Endothelial cell of umbilical vein (primary cell): ENCODE measurements around the gene PANX3. TPM values are rescaled to one million over a fixed set of nuclear protein-coding genes. Genes with fewer than 3 reads are reported as not detected.

Experiments
- BruUV-seq: library from RNA; stranded (reverse); fragments of 400-500 nt; replicated peaks from 2 replicates; lab custom pipeline; 2021; lab: Mats Ljungman, UMichigan
- CTCF ChIA-PET: fragments of 300-600, 350-600 bp; sonication (Branson Sonifier 250); formaldehyde crosslinking; loops from one replicate; lab custom pipeline; 2021; ENCODE audit warnings: antibody characterized with exemption, inconsistent platforms; lab: Charles Lee
- POLR2A ChIA-PET: fragments of 300-600, 350-600 bp; sonication (Branson Sonifier 250); formaldehyde crosslinking; loops from one replicate; lab custom pipeline; 2021; ENCODE audit warnings: antibody characterized with exemption, inconsistent platforms; lab: Charles Lee
- DNase-seq: peaks from one replicate; pipeline ENCODE4 v3.0.0-alpha.2; 2011; ENCODE audit warnings: low read depth, low spot score
- FAIRE-seq: peaks from 2 replicates; lab custom pipeline; 2011; peaks lifted over from hg19 to GRCh38; lab: Jason Lieb, UNC
- H2AFZ ChIP-seq: 2 replicates; pipeline ENCODE4 v1.6.0; 2012; ENCODE audit warnings: low read depth, low read length, control low read depth, inconsistent platforms
- H3K27ac ChIP-seq: 2 replicates; pipeline ENCODE4 v1.5.1; 2011; ENCODE audit warnings: low read depth, mild to moderate bottlenecking, control low read depth, low read length, moderate library complexity; ENCODE audit not compliant: insufficient read depth
- H3K27me3 ChIP-seq, 2 experiments: 2 replicates each; pipeline versions ENCODE4 v1.6.0 to v1.6.1; 2011; ENCODE audit warnings: low read length in 2 of 2, mixed read lengths in 1 of 2; ENCODE audit not compliant: control insufficient read depth in 2 of 2, insufficient read depth in 2 of 2
- H3K36me3 ChIP-seq, 2 experiments: 2 replicates in 1 of 2; 3 replicates in 1 of 2; pipeline ENCODE4 v1.5.1; 2011; ENCODE audit warnings: low read length in 2 of 2, mild to moderate bottlenecking in 1 of 2, moderate library complexity in 1 of 2; ENCODE audit not compliant: control insufficient read depth in 2 of 2, insufficient read depth in 2 of 2; ENCODE audit errors: extremely low read depth in 1 of 2
- H3K4me1 ChIP-seq: 3 replicates; pipeline ENCODE4 v1.5.1; 2011; ENCODE audit warnings: mild to moderate bottlenecking, low read length; ENCODE audit not compliant: control insufficient read depth, insufficient read depth; ENCODE audit errors: extremely low read depth
- H3K4me2 ChIP-seq: 2 replicates; pipeline ENCODE4 v1.6.1; 2011; ENCODE audit warnings: low read length, control low read depth, mixed read lengths; ENCODE audit not compliant: insufficient read depth
- H3K4me3 ChIP-seq, 3 experiments: fragments of 200-600 bp in 1 of 3; sonication (generic), shearing (Covaris generic) in 1 of 3; replicated peaks in 1 of 3; 2 replicates each; pipeline ENCODE4 v1.5.1; 2011 to 2016; ENCODE audit warnings: control low read depth in 3 of 3, low read length in 3 of 3, mild to moderate bottlenecking in 2 of 3, inconsistent platforms in 1 of 3, low read depth in 1 of 3, moderate library complexity in 1 of 3; ENCODE audit not compliant: insufficient read depth in 1 of 3
- H3K79me2 ChIP-seq: 2 replicates; pipeline ENCODE4 v1.6.0; 2012; ENCODE audit warnings: low read length, inconsistent platforms; ENCODE audit not compliant: control insufficient read depth, insufficient read depth
- H3K9ac ChIP-seq: replicated peaks from 2 replicates; pipeline ENCODE3; 2011; ENCODE audit warnings: low read length, control low read depth; ENCODE audit not compliant: insufficient read depth; ENCODE audit errors: extremely low read depth
- H3K9me1 ChIP-seq: replicated peaks from 3 replicates; pipeline ENCODE4 v1.6.0; 2011; ENCODE audit warnings: mild to moderate bottlenecking, low read length; ENCODE audit not compliant: control insufficient read depth, insufficient read depth; ENCODE audit errors: extremely low read depth
- H3K9me3 ChIP-seq: replicated peaks from 2 replicates; pipeline ENCODE4 v1.5.1; 2012; ENCODE audit warnings: low read length, inconsistent platforms; ENCODE audit not compliant: control insufficient read depth, insufficient read depth
- H4K20me1 ChIP-seq: replicated peaks from 2 replicates; pipeline ENCODE3; 2011; ENCODE audit warnings: mild to moderate bottlenecking, low read length; ENCODE audit not compliant: control insufficient read depth, insufficient read depth; ENCODE audit errors: extremely low read depth
- EZH2 ChIP-seq: IDR thresholded peaks from 2 replicates; pipeline ENCODE4 v1.6.1; 2012; ENCODE audit warnings: borderline replicate concordance, low read depth, mild to moderate bottlenecking, moderate library complexity, low read length, inconsistent platforms; ENCODE audit not compliant: severe bottlenecking
- FOS ChIP-seq: IDR thresholded peaks from 2 replicates; pipeline ENCODE4 v1.6.1; 2011; ENCODE audit warnings: mild to moderate bottlenecking, low read length, moderate library complexity, borderline replicate concordance; ENCODE audit not compliant: insufficient read depth
- GATA2 ChIP-seq: IDR thresholded peaks from 2 replicates; pipeline ENCODE4 v1.7.0; 2011; ENCODE audit warnings: low read depth, mild to moderate bottlenecking, moderate library complexity, mixed read lengths, low read length; ENCODE audit not compliant: insufficient read length, insufficient read depth
- JUN ChIP-seq: IDR thresholded peaks from 2 replicates; pipeline ENCODE4 v1.6.1; 2011; ENCODE audit warnings: borderline replicate concordance, low read depth; ENCODE audit not compliant: insufficient read length, insufficient read depth
- MYC ChIP-seq: IDR thresholded peaks from one replicate; pipeline ENCODE4 v1.6.1; 2011; ENCODE audit warnings: mild to moderate bottlenecking, low read depth, low read length
- POLR2A ChIP-seq: IDR thresholded peaks from 2 replicates; pipeline ENCODE4 v1.6.1; 2012; ENCODE audit warnings: low read depth, mild to moderate bottlenecking, control low read depth, low read length
- POLR2AphosphoS5 ChIP-seq: IDR thresholded peaks from 2 replicates; pipeline ENCODE4 v1.6.1; 2012; ENCODE audit warnings: low read depth, mild to moderate bottlenecking, control low read depth, low read length, moderate library complexity; ENCODE audit not compliant: insufficient read depth
- dilution Hi-C: fragments of 300-500 bp; cut with MboI; formaldehyde crosslinking; loops from one replicate; pipeline ENCODE4 v1.15.0; 2019; ENCODE audit warnings: low sequenced_read_pairs; ENCODE audit not compliant: extremely low pct_ligation_motif_present
- intact Hi-C: fragments of 100-400 bp; cut with micrococcal nuclease; formaldehyde crosslinking; loops from one replicate; pipeline ENCODE4 v1.10.0; 2022
- polyA plus RNA-seq, 4 experiments: library from polyadenylated mRNA; depleted of rRNA in 3 of 4; stranded (reverse) in 3 of 4; unstranded in 1 of 4; fragments of >200 nt; gene quantifications; 2 replicates each; pipeline versions ENCODE4 v1.2.1 to v1.2.3, GENCODE V29; 2011 to 2012; ENCODE audit warnings: missing spikeins in 1 of 4
- total RNA-seq: library from RNA; stranded (reverse); gene quantifications from 2 replicates; pipeline ENCODE4 v1.2.3, GENCODE V29; 2021
- TF ChIP-seq, protein P1 (sequence below), 2 donors: IDR thresholded peaks; 1 replicate in 1 of 2; 2 replicates in 1 of 2; pipeline ENCODE4 v1.5.1; 2011; ENCODE audit warnings: low read length in 2 of 2, mild to moderate bottlenecking in 2 of 2, moderate library complexity in 2 of 2, control low read depth in 1 of 2, inconsistent platforms in 1 of 2, low read depth in 1 of 2; ENCODE audit not compliant: insufficient read depth in 1 of 2; ENCODE audit errors: extremely low read depth in 1 of 2
- TF ChIP-seq, protein P2 (sequence below): IDR thresholded peaks from 2 replicates; pipeline ENCODE4 v1.6.1; 2011; ENCODE audit not compliant: insufficient read depth, insufficient read length

Gene PANX3
- total and polyA plus RNA-seq, 2 donors (not counting 3 experiments of a cell fraction or from before 2014, with no cell fraction given) = not detected

DNA sequence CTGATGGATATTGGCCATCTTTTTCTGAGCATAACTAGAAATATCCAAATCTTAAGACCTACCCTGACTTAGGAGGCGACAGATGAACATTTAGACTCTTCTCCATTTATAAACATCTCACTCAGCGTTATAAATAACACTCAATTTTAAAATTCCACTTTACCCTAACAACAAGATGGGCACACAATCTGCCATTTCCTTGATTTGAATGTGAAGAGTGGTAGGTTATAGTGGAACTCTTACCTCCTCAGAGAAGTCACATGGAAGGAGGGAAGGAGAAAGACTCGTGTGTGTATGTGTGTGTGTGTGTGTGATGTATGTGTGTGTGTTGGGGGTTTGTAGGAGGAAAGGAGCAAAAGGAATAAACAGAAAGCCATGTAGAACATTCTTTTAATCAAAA lies 47.3 kb downstream of the PANX3 start:
- no TSS peak for BruUV-seq
- DNase-seq (no peak), FAIRE-seq (no peak)
- Histone ChIP-seq H3K27ac (no peak overlapping the region), H3K4me3 (no peak overlapping the region), H3K9me1 (no peaks in the 10 kb centered on the region), H4K20me1 (no peaks in the 10 kb centered on the region), H3K79me2 (no peaks in the 10 kb centered on the region), H3K9ac (no peak overlapping the region), H3K27me3 (no peaks in the 10 kb centered on the region), H2AFZ (no peak overlapping the region), H3K4me2 (no peak overlapping the region), H3K4me1 (no peaks in the 10 kb centered on the region), H3K9me3 (no peaks in the 10 kb centered on the region), H3K36me3 (no peaks in the 10 kb centered on the region)
- TF ChIP-seq, protein P1, sequence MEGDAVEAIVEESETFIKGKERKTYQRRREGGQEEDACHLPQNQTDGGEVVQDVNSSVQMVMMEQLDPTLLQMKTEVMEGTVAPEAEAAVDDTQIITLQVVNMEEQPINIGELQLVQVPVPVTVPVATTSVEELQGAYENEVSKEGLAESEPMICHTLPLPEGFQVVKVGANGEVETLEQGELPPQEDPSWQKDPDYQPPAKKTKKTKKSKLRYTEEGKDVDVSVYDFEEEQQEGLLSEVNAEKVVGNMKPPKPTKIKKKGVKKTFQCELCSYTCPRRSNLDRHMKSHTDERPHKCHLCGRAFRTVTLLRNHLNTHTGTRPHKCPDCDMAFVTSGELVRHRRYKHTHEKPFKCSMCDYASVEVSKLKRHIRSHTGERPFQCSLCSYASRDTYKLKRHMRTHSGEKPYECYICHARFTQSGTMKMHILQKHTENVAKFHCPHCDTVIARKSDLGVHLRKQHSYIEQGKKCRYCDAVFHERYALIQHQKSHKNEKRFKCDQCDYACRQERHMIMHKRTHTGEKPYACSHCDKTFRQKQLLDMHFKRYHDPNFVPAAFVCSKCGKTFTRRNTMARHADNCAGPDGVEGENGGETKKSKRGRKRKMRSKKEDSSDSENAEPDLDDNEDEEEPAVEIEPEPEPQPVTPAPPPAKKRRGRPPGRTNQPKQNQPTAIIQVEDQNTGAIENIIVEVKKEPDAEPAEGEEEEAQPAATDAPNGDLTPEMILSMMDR (IDR thresholded peaks at IDR 0.05; ENCODE audit: extremely low read depth in 1 of 2, insufficient read depth in 1 of 2, low read depth in 1 of 2, low read length in 2 of 2) = no peak
- TF ChIP-seq FOS (no peak), GATA2 (no peak), POLR2A (no peak), EZH2 (no peak), POLR2AphosphoS5 (no peak), MYC (no peak), JUN (no peak)
- TF ChIP-seq, protein P2, sequence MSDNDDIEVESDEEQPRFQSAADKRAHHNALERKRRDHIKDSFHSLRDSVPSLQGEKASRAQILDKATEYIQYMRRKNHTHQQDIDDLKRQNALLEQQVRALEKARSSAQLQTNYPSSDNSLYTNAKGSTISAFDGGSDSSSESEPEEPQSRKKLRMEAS = no peak
- CTCF ChIA-PET = interaction anchor here (2.3 to 2.6 kb wide), 2 partner anchors 11 to 14 kb away, joined by 5 to 7 read pairs; no protein-coding TSS in a partner anchor
- POLR2A ChIA-PET = no interaction called here
- intact Hi-C loops = no loop called here
- dilution Hi-C loops = no loop called here
